Stomach smooth muscle (tissue), 2 donors: ENCODE measurements around the gene KISS1R.

ENCODE experiments used
- H3K27ac ChIP-seq: one replicate; pipeline ENCODE4 v1.7.0; 2013; ENCODE audit warnings: mild to moderate bottlenecking, low read length, inconsistent platforms
- H3K27me3 ChIP-seq, 2 donors: one replicate each; pipeline ENCODE4 v1.7.0; 2013; ENCODE audit warnings: low read length in 2 of 2; ENCODE audit not compliant: insufficient read depth in 2 of 2, control insufficient read depth in 1 of 2
- H3K36me3 ChIP-seq, 2 donors: one replicate each; pipeline ENCODE4 v1.7.0; 2013; ENCODE audit warnings: low read length in 2 of 2; ENCODE audit not compliant: control insufficient read depth in 2 of 2, insufficient read depth in 2 of 2
- H3K4me1 ChIP-seq: one replicate; pipeline ENCODE4 v1.7.0; 2013; ENCODE audit warnings: low read length; ENCODE audit not compliant: control insufficient read depth, insufficient read depth
- H3K4me3 ChIP-seq, 2 donors: one replicate each; pipeline ENCODE4 v1.7.0; 2013; ENCODE audit warnings: low read length in 2 of 2
- H3K9ac ChIP-seq, 2 donors: one replicate each; pipeline ENCODE4 v1.7.0; 2013; ENCODE audit warnings: low read length in 2 of 2, mild to moderate bottlenecking in 1 of 2
- H3K9me3 ChIP-seq, 2 donors: one replicate each; pipeline ENCODE4 v1.7.0; 2013; ENCODE audit warnings: low read length in 2 of 2; ENCODE audit not compliant: control insufficient read depth in 2 of 2
- donor health status: healthy.
- donor health status: Pancreatic carcinoma.

Gene KISS1R

GRCh38 chr19:933553-933882 lies 16.4 kb downstream of the KISS1R start:
- H3K9ac ChIP-seq, result no peak overlapping the region
- no peaks in the 10 kb centered on the region for H3K27me3 ChIP-seq
- H3K36me3 ChIP-seq, result no peaks in the 10 kb centered on the region
- peak overlapping the region in 1 of 2 donors; percentile 40 for H3K4me3 ChIP-seq
- no peaks in the 10 kb centered on the region for H3K9me3 ChIP-seq
- peak overlapping the region; percentile 64 for H3K27ac ChIP-seq
- peaks cover 34% of the 10 kb centered on the region for H3K4me1 ChIP-seq

GRCh38 chr19:934197-934840 lies 17.2 kb downstream of the KISS1R start:
- peaks cover 33% of the 10 kb centered on the region for H3K4me1 ChIP-seq
- no peaks in the 10 kb centered on the region for H3K36me3 ChIP-seq
- peak overlapping the region; percentile 64 for H3K27ac ChIP-seq
- H3K9me3 ChIP-seq, result no peaks in the 10 kb centered on the region
- peak overlapping the region in 1 of 2 donors; percentile 15 for H3K4me3 ChIP-seq
- H3K27me3 ChIP-seq, result no peaks in the 10 kb centered on the region
- no peak overlapping the region for H3K9ac ChIP-seq

DNA sequence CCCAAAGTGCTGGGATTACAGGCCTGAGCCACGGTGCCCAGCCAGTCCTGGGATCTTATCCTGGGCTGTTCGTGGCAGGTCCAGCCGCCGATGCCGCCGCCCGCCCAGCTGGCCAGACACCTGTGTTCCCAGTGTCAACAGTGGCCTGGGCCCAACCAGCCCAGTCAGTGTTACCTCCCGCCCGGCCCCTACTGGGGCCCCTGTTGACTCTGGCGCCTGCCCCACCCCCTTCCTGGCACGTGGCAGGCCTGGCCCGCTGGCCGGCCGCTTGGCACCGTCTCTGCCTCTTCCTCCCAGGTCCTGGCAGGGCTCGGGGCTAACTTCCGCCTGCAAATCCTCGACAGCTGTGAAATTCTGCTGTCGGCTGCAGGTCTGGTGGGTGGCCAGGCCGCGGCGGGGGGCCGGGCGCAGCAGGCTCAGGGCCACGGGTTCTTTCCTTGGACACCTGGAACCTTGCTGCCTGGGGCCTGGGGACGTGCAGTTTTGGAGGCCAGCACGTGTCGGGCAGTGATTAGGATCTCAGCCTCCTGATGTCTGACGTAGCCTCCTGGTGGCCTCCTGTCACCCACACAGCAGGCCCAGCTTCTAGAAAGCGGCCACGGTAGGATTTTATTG lies 17.8 kb downstream of the KISS1R start:
- Histone ChIP-seq H3K9me3 (no peaks in the 10 kb centered on the region), H3K27ac (peak overlapping the region; percentile 64), H3K27me3 (no peaks in the 10 kb centered on the region), H3K9ac (no peak overlapping the region), H3K4me3 (peak overlapping the region in 1 of 2 donors; percentile 15), H3K36me3 (no peaks in the 10 kb centered on the region), H3K4me1 (peaks cover 33% of the 10 kb centered on the region)

- Histone ChIP-seq H3K36me3 (no peaks in the 10 kb centered on the region), H3K4me1 (peaks cover 44% of the 10 kb centered on the region)
These were observed 19.0 kb downstream of the KISS1R start for GRCh38 chr19:936175-936546.

GRCh38 chr19:937259-937694 lies 20.1 kb downstream of the KISS1R start:
- Histone ChIP-seq H3K36me3 (no peaks in the 10 kb centered on the region), H3K27me3 (no peaks in the 10 kb centered on the region), H3K4me1 (peaks cover 49% of the 10 kb centered on the region), H3K9ac (no peak overlapping the region), H3K4me3 (no peak overlapping the region), H3K27ac (no peak overlapping the region), H3K9me3 (no peaks in the 10 kb centered on the region)

More at GRCh38 chr19:936175-936546, 19.0 kb downstream of the KISS1R start:
- Histone ChIP-seq H3K27ac (no peak overlapping the region), H3K27me3 (no peaks in the 10 kb centered on the region), H3K4me3 (no peak overlapping the region), H3K9me3 (no peaks in the 10 kb centered on the region), H3K9ac (no peak overlapping the region)

DNA sequence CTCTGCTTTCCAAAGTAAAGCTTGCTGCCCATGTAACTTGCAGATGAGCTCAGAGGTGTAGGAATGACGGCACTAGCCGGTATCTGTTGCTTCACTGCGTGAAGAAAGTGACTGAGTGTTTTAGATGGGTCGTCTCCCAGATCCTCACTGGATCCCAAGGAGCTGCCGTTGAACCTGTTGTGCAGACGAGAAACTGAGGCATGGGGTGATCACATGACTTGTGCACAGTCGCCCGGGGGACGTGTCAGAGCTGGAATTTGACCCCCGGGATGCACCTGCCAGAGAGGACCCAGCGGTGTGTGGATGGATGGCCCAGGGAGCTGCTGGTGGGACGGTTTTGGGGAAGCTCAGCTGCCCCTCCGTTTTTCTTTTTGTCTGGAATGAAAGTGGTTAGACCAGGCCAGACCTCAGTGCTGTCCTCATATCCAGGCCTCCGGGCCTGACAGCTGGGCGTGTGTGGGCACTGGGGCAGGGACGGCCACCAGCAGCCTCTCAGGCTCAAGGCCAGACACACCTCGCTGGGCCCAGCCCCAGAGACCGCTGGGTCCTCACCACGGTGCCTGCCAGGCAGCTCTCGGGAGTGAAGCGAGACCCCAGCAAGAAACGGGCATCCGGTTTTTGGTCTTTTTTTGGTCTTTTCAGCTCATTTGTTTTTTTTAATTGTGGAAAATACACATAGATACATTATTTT lies 21.2 kb downstream of the KISS1R start:
- H3K27me3 ChIP-seq, result no peaks in the 10 kb centered on the region
- H3K4me3 ChIP-seq, result no peak overlapping the region
- no peak overlapping the region for H3K27ac ChIP-seq
- peaks cover 40% of the 10 kb centered on the region for H3K4me1 ChIP-seq
- H3K9me3 ChIP-seq, result no peaks in the 10 kb centered on the region
- peaks cover 0 to 3% of the 10 kb centered on the region in 2 donors for H3K36me3 ChIP-seq
- H3K9ac ChIP-seq, result no peak overlapping the region

DNA sequence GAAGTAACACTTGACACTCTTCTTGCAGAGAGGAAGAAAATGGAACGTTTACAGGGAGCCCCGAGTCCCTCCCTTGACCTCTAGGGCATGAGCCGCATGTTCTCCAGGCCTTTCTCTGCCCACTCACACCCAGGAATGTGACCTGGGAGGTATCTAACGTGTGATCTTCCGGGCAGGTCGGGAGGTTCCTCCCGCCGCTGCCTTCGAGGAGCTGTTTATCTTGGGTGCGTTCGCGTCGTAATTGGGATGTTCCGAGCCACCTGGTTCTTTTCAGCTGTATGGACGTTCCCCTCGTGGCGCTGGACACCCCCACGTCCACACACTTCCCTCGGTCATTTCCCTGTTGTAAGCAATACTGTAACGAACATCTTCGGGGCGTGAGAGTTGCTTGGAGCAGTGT lies 22.3 kb downstream of the KISS1R start:
- Histone ChIP-seq H3K27ac (no peak overlapping the region), H3K9me3 (no peaks in the 10 kb centered on the region), H3K27me3 (no peaks in the 10 kb centered on the region), H3K9ac (no peak overlapping the region), H3K4me1 (peaks cover 29% of the 10 kb centered on the region), H3K36me3 (peaks cover 0 to 3% of the 10 kb centered on the region in 2 donors), H3K4me3 (no peak overlapping the region)

- H3K9me3 ChIP-seq, result no peaks in the 10 kb centered on the region
- H3K4me1 ChIP-seq, result peaks cover 24% of the 10 kb centered on the region
- H3K27ac ChIP-seq, result peak overlapping the region; percentile 66
- no peak overlapping the region for H3K4me3 ChIP-seq
- no peak overlapping the region for H3K9ac ChIP-seq
- H3K27me3 ChIP-seq, result no peaks in the 10 kb centered on the region
- peaks cover 0 to 3% of the 10 kb centered on the region in 2 donors for H3K36me3 ChIP-seq
These were observed 22.8 kb downstream of the KISS1R start for GRCh38 chr19:939922-940321.

- peak overlapping the region; percentile 55 to 74 for H3K4me3 ChIP-seq
- H3K4me1 ChIP-seq, result peaks cover 19% of the 10 kb centered on the region
- H3K36me3 ChIP-seq, result peaks cover 0 to 3% of the 10 kb centered on the region in 2 donors
- H3K9ac ChIP-seq, result peak overlapping the region; percentile 47 to 60
- no peaks in the 10 kb centered on the region for H3K27me3 ChIP-seq
- H3K27ac ChIP-seq, result peak overlapping the region; percentile 66
- no peaks in the 10 kb centered on the region for H3K9me3 ChIP-seq
These were observed 23.6 kb downstream of the KISS1R start for GRCh38 chr19:940591-941291.

GRCh38 chr19:941292-942132 lies 24.4 kb downstream of the KISS1R start:
- H3K36me3 ChIP-seq, result peaks cover 0 to 3% of the 10 kb centered on the region in 2 donors
- H3K4me1 ChIP-seq, result peaks cover 19% of the 10 kb centered on the region
- peak overlapping the region; percentile 24 for H3K27ac ChIP-seq
- no peaks in the 10 kb centered on the region for H3K9me3 ChIP-seq
- peak overlapping the region; percentile 29 to 60 for H3K9ac ChIP-seq
- H3K27me3 ChIP-seq, result no peaks in the 10 kb centered on the region
- peak overlapping the region; percentile 55 to 74 for H3K4me3 ChIP-seq
